Measurements from ENCODE around the gene LAMB4.

GRCh38 chr7:108071551-108071950, 58.6 kb downstream of the LAMB4 start:
- TF ChIP-seq CTCF (IDR thresholded peaks at IDR 0.05; ENCODE audit: insufficient read depth, low read length) (no peak), REST (IDR thresholded peaks at IDR 0.05; ENCODE audit: insufficient replicate concordance, low read depth) (no peak), GABPA (IDR thresholded peaks at IDR 0.05; ENCODE audit: low read depth) (no peak)
